GM18951 (cell line): ENCODE data around the gene KLHL6.

ENCODE experiments used
- POLR2A ChIP-seq: IDR thresholded peaks from 4 replicates; pipeline ENCODE4 v1.6.1; 2011; ENCODE audit warnings: mild to moderate bottlenecking; ENCODE audit not compliant: insufficient read length, insufficient read depth; ENCODE audit errors: extremely low read depth
- in situ Hi-C: fragments of 300-500 bp; cut with MboI; formaldehyde crosslinking; loops from one replicate; pipeline ENCODE4 v1.12.0; 2022; ENCODE audit warnings: low sequenced_read_pairs, mixed read lengths, inconsistent platforms; ENCODE audit not compliant: unreplicated experiment

The KLHL6 gene

DNA sequence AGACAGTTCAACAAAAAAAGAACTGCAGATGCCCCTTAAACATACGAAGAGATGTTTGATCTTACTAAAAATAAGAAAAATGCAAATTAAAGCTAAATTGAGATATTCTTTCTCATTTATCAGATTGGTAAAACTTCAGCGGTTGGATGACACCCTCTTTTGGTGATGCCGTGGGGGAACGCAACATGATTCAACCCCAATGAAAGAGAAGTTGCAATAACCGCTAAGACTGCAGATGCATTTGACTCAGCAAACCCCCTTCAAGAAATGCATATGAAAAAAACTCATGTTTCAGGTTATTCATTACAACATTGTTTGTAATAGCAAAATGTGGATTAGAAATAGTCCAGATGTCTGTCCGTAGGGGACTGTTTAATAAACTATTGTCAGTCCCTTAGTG is 3.6 kb downstream of the KLHL6 start:
- TF ChIP-seq POLR2A: no peak
- in situ Hi-C loops: no loop called here

DNA sequence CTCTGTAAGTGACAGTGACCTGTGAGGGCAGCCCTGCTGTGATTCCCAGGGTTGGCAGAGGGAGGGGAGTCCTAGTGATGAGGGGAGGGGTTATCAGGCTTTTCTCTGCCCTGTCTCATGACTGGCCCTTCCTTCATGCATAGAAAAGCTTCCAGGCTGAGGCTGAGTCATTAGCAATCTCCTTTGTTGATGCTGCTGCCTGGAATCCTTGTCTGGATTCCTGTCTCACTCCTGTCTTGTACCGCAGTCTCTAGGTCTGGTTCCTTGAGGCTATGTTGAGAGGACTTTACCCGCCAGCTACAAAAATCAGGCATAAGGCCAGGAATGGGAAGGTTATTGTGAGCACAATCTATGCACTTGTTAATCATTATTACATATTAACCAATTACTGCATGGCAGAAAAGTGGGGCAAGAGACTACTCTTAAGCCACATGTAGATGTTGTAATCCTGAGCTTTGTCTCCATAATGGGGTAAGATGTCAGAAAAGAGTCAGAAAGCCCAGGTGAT is 7.2 kb downstream of the KLHL6 start:
- in situ Hi-C loops: no loop called here
- TF ChIP-seq POLR2A: no peak

DNA sequence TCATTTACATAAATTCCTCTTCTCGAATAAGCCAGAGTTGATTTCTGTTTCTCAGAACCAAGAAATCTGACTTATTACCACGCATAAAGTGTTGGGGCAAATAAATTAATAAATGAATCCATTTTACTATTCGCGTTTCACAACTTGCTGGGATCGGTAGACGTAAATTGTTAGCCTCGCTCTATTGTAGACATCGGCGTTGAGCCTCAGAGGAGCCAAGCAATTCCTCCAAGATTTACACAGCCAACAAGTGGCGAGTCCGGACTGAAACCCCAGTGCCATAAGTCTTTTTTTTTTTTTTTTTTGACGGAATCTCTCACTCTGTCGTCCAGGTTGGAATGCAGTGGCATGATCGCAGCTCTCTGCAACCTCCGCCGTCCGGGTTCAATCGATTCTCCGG is 8.9 kb downstream of the KLHL6 start:
- no peak for TF ChIP-seq POLR2A
- in situ Hi-C loops: no loop called here

DNA sequence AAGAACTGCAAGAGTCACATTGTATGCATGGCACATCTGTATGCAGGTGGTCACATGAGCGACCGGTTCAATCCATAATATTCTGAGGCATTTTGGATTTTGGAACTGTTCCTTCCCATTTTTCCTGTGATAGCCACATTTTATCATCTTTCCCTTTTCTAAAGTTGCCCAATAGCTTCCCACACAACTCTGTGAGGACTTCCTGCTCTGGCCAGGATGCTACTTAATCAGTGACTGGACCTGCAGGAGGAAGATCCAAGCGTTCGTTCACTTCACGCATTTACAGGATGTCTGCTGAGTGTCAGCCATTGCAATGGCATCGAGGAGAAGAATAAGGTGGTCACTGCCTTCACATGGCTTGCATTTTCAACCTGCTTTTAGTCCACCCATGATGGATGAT is 9.8 kb downstream of the KLHL6 start:
- in situ Hi-C loops: no loop called here
- no peak for TF ChIP-seq POLR2A

DNA sequence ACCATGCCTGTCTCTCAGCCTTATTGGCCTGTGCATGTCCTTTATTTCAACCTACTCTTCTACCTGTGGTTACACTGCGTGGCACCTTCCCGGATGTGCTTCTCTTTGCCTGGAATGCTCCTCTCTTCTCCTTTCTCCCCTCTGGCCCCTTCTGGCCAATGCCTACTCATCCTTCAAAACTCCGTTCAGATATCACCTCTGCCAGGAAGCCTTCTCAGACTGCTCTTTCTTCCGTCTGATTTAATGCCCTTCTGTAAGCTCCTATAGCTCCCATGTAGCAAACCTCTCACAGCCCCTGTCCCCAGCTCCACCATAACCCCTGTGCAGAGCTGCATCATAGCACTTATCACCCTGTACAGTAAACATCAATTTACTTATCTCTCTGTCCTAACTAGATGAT is 13.2 kb downstream of the KLHL6 start:
- no peak for TF ChIP-seq POLR2A
- in situ Hi-C loops: no loop called here

DNA sequence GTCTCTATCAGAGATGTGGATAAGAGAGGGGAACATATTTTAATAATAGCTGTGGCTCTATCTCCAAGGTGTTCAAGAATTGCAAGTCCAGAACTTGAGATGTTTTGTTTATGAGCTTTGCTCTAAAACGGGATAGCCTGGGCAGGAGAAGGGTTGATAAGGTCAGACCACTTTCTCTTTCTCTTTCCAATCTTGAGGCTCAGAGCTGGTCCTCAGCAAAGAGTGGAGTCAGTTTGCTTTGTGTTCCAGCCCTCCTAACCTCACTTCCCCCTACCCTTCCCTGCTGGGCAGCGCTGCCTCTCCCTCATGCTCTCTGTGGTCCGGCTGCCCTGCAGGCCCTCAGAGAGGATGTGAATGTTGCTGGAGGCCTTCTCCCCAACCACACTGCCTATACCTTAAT is 13.8 kb downstream of the KLHL6 start:
- in situ Hi-C loops: no loop called here
- no peak for TF ChIP-seq POLR2A

DNA sequence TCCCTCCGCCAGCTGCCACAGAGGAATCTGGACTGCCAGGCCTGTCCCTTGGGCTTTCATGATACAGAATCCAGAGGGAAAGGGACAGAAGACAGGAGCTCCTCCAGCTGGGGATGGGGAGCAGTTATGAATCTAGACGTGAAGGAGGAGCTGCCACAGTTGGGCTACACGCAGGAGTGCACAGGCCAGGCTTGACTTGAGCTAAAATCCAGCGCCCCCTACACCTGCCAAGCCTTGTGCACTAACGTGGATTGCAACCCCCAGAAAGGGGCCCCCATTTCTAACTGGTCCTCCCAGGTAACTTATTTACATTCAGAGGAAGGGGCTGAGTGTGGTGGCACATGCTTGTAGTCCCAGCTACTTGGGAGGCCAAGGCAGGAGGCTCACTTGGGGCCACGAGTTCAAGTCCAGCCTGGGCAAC is 14.3 kb downstream of the KLHL6 start:
- no peak for TF ChIP-seq POLR2A
- in situ Hi-C loops: no loop called here

DNA sequence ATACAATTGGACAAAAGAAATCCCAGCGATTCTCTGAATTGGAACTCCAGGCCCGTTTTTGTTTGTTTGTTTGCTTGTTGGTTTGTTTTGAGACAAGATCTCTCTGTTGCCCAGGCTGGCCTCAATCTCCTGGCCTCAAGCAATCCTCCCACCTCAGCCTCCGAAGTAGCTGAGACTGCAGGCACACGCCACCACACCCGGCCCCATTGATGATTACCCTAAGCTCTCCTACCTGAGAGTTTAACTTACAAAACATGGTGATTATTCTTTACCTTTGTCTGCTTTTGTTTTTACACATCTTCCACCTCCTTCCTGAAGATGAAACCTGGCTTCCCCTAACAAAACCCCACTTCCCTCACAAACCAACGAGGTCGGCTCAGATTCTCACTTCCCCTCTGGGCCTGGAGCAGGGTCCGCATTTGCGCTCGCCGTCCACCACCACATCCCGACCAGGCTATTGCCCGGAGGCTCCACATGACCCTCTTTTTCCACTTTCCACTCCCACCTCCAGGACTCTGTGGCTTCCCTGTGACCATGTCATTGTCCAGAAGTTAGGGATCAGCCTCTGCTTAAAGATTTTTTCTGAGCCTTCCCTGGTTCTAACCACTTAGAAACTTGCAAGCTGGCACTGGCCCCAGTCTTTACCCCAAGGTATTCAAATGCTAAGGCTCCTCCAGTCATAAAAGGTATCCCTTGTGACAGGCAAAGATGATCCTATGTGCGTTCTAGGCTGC is 14.8 kb downstream of the KLHL6 start:
- no peak for TF ChIP-seq POLR2A
- in situ Hi-C loops: no loop called here

DNA sequence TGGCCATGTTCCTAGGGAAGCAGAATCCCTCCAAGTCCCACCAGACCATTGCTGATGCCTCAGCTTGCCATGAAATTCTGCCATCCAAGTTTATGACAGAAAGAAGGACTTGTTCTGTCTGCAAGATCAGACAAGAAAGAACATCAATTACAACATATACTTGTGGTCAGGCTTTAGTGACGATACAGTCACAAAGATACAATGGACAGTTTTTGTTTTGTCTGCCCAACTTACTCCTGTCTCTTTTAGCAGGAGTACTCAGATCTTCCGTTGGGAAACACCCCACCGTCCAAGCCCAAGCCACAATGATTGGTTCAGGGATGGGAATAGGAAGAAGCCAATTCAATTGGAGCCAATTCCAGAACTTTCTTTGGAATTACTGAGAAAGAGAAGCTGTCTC is 15.7 kb downstream of the KLHL6 start:
- in situ Hi-C loops: no loop called here
- no peak for TF ChIP-seq POLR2A

DNA sequence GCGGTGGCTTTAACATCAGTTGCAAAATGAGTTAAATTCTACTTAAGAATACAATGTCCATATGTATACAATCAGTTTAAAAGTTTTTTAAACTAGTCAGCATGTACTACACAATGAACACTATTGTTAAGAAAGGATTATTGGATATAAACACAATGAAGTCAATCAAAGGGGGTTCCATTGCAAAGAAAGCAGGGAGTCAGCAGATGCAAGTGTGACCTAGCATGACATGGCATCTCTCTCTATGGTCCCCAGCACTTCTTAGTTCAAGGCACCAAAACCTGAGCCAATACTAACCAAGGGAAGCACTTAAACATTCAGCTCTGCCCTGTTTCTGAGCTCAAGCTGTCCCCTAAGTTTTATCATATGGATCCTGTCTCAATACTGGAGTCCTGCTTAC is 17.0 kb downstream of the KLHL6 start:
- TF ChIP-seq POLR2A: no peak
- in situ Hi-C loops: no loop called here

DNA sequence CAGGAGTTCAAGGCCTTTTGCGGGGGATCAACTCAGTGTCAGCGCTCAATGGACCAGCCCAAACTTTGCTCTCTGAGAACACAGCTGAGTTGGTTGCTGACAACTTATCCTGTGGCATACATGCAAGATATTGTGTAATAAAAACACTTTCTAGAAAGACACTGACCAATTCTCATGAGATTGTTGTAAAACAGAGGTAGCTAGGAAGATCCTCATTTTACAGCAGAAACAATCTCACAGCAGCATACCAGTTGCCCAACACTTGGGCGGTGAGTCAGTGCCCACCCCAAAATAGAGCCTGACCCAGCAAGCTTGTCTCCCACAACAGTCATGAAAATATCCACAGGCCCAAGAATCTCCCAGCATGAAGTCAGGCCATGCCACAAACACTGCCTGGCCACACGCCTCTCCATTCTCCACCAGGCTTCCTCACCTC is 18.2 kb downstream of the KLHL6 start:
- in situ Hi-C loops: no loop called here
- no peak for TF ChIP-seq POLR2A

DNA sequence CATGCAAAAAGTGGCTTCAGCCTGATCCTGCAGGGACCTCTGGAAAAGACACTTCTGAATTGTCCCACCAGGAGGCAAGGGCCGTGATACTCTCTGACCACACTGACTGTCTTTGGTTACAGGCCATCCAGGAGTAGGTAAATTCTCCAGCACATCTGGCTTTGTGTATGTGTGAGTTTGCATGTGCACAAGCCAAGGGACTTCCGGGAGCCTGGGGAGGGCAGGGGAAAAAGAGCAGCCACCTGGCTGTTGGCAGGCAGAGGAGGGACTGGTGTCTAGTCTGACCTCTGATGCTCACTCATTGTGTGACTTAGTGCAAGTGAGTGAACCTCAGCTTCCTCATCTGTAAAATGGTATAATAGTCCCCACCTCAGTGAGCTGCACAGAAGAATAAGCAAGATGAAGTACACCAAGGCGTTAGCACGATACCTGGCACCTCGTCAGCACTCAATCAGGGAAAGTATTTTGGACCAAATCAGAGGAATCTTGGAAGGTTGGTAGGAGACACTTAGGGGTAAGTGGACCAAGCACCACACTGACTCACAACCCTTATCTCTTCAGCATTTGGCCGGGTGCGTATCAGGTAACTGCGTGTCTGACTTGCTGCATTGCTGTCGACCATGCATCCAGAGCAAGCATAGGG is 19.1 kb downstream of the KLHL6 start:
- no peak for TF ChIP-seq POLR2A

DNA sequence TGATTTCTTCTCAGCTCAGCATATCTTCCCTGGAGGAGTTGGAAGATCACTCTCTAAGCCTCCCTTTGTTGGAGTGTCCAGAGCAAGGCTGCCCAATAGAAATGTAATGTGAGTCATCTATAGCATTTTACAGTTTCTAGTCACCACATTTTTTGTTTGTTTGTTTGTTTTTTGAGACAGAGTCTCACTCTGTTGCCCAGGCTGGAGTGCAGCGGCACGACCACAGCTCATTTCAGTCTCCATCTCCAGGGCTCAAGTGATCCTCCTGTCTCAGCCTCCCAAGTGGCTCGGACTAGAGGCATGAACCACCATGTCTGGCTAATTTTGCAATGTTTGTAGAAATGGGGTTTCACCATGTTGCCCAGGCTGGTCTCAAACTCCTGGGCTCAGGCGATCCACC is 21.3 kb downstream of the KLHL6 start:
- in situ Hi-C loops: no loop called here
- TF ChIP-seq POLR2A: no peak

More for the DNA sequence above, 19.1 kb downstream of the KLHL6 start:
- in situ Hi-C loops: no loop called here

DNA sequence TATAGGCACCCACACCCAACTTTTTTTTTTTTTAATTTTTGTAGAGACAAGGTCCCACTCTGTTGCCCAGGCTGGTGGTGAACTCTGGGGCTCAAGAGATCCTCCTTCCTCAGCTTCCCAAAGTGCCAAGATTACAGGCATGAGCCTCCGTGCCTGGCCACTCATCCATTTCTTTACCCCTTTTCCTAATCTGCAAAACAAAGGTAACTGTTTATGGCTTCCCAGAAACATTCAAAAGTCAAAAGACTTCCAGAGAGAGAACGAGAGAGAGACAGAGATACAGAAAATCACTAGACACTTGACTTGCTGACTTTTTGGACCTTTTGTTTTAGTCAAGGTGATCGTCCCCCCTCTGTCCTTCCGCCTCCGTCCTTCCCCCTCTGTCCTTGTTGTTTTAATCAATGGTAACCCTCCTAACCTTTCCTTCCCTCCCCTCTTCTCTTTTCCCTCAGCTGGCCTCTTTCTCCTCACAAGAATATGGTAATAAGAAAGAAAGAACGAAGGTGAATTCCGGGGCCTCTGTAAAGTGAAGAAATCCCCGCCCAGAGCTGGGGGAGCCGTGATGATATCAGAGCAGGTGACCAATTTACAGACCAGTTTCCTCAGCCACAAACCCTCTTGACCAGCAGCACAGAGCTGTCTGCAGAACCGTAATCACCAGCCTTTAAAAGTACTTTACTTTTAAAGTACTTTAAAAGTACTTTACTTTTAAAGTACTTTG is 21.9 kb downstream of the KLHL6 start:
- in situ Hi-C loops: no loop called here
- no peak for TF ChIP-seq POLR2A
